Hepatocyte (in vitro differentiated cells): Measurements from ENCODE around the gene SVIL. TPM values are rescaled to one million over a fixed set of nuclear protein-coding genes. Genes with fewer than 3 reads are reported as not detected.

Experiments used
- DNase-seq: peaks from one replicate; pipeline ENCODE4 v3.0.0-alpha.2; 2016; ENCODE audit warnings: low spot score
- H2AFZ ChIP-seq: fragments of 200-600 bp; sonication (generic); 2 replicates; pipeline ENCODE4 v1.6.0; 2016; ENCODE audit warnings: antibody characterized with exemption, mild to moderate bottlenecking
- H3K27ac ChIP-seq: fragments of 200-600 bp; sonication (generic); 2 replicates; pipeline ENCODE4 v1.5.1; 2016; ENCODE audit warnings: mild to moderate bottlenecking
- H3K27me3 ChIP-seq: fragments of 200-600 bp; sonication (generic); 2 replicates; pipeline ENCODE4 v1.6.1; 2016
- H3K36me3 ChIP-seq: fragments of 200-600 bp; sonication (generic); replicated peaks from 2 replicates; pipeline ENCODE4 v1.5.1; 2016; ENCODE audit warnings: low read depth; ENCODE audit not compliant: insufficient read depth
- H3K4me1 ChIP-seq: fragments of 200-600 bp; sonication (generic); 2 replicates; pipeline ENCODE4 v1.5.1; 2016; ENCODE audit warnings: mild to moderate bottlenecking, moderate library complexity; ENCODE audit not compliant: insufficient read depth
- H3K4me2 ChIP-seq: fragments of 200-600 bp; sonication (generic); 2 replicates; pipeline ENCODE4 v1.6.0; 2016
- H3K4me3 ChIP-seq: fragments of 200-600 bp; sonication (generic); 2 replicates; pipeline ENCODE4 v1.5.1; 2016; ENCODE audit warnings: mild to moderate bottlenecking
- H3K79me2 ChIP-seq: fragments of 200-600 bp; sonication (generic); 2 replicates; pipeline ENCODE4 v1.6.0; 2017; ENCODE audit warnings: mild to moderate bottlenecking
- H3K9me2 ChIP-seq: fragments of 200-600 bp; sonication (generic); replicated peaks from 2 replicates; pipeline ENCODE4 v1.6.0; 2017; ENCODE audit warnings: mild to moderate bottlenecking; ENCODE audit not compliant: insufficient read depth
- H3K9me3 ChIP-seq: fragments of 200-600 bp; sonication (generic); 2 replicates; pipeline ENCODE4 v1.5.1; 2016; ENCODE audit warnings: low read depth, mild to moderate bottlenecking
- H4K20me1 ChIP-seq: fragments of 200-600 bp; sonication (generic); 2 replicates; pipeline ENCODE4 v1.6.0; 2016; ENCODE audit warnings: mild to moderate bottlenecking; ENCODE audit not compliant: insufficient read depth, poor library complexity, severe bottlenecking
- CTCF ChIP-seq: fragments of 200-600 bp; sonication (generic); IDR thresholded peaks from 2 replicates; pipeline ENCODE4 v1.5.1; 2016; ENCODE audit warnings: antibody characterized with exemption, mild to moderate bottlenecking; ENCODE audit not compliant: poor library complexity
- EZH2 ChIP-seq: fragments of 200-600 bp; sonication (generic); IDR thresholded peaks from 2 replicates; pipeline ENCODE4 v1.6.1; 2016; ENCODE audit warnings: antibody characterized with exemption, mild to moderate bottlenecking, borderline replicate concordance
- EZH2phosphoT487 ChIP-seq: fragments of 200-600 bp; sonication (generic); IDR thresholded peaks from one replicate; pipeline ENCODE4 v1.6.1; 2018; ENCODE audit warnings: antibody characterized with exemption, mild to moderate bottlenecking, low read depth, moderate library complexity; ENCODE audit not compliant: unreplicated experiment, severe bottlenecking
- WGBS: methylation state at CpG from one replicate; pipeline ENCODE4 v1.1.6; 2016; ENCODE audit warnings: low lambda C conversion rate; ENCODE audit errors: missing lambda C conversion rate; 5-methylcytosine and 5-hydroxymethylcytosine counted together
- polyA plus RNA-seq: library from polyadenylated mRNA; unstranded; fragments of >200 nt; fragmentation: Nextera tagmentation; extraction: Ambion mirVana; gene quantifications from 2 replicates; pipeline ENCODE4 v1.2.1, GENCODE V29; 2016
- total RNA-seq: library from RNA; depleted of rRNA; stranded (reverse); fragments of >200 nt; gene quantifications from 2 replicates; pipeline ENCODE4 v1.2.3, GENCODE V29; 2014

Gene SVIL
- total and polyA plus RNA-seq, 2 experiments from 2014 or later, result 24.3 to 36.5 TPM

GRCh38 chr10:29481906-29482440 lies 152.8 kb downstream of the SVIL start:
- peaks cover 27% of the 10 kb centered on the region for H3K4me1 ChIP-seq
- H3K4me2 ChIP-seq, result no peak overlapping the region
- TF ChIP-seq CTCF (no peak), EZH2 (no peak), EZH2phosphoT487 (no peak)
- no peak overlapping the region for H2AFZ ChIP-seq
- no peaks in the 10 kb centered on the region for H3K9me3 ChIP-seq
- H3K27ac ChIP-seq, result peak overlapping the region; percentile 48
- H3K36me3 ChIP-seq, result no peaks in the 10 kb centered on the region
- no peak for DNase-seq
- no peaks in the 10 kb centered on the region for H3K79me2 ChIP-seq
- H3K9me2 ChIP-seq, result no peaks in the 10 kb centered on the region
- no peaks in the 10 kb centered on the region for H3K27me3 ChIP-seq
- WGBS, result 93% methylated on average over 5 of the region's 5 CpGs
- no peak overlapping the region for H3K4me3 ChIP-seq
- H4K20me1 ChIP-seq, result no peaks in the 10 kb centered on the region

- DNase-seq, result no peak
- Histone ChIP-seq H3K4me2 (no peak overlapping the region), H3K79me2 (no peaks in the 10 kb centered on the region), H3K9me2 (no peaks in the 10 kb centered on the region), H3K4me3 (no peak overlapping the region), H2AFZ (no peak overlapping the region), H3K4me1 (peaks cover 27% of the 10 kb centered on the region), H4K20me1 (no peaks in the 10 kb centered on the region), H3K9me3 (no peaks in the 10 kb centered on the region), H3K36me3 (no peaks in the 10 kb centered on the region), H3K27me3 (no peaks in the 10 kb centered on the region), H3K27ac (no peak overlapping the region)
- 93% methylated on average over 27 of the region's 28 CpGs for WGBS
- no peak for TF ChIP-seq EZH2
- no peak for TF ChIP-seq EZH2phosphoT487
- no peak for TF ChIP-seq CTCF
These were observed 154.5 kb downstream of the SVIL start for GRCh38 chr10:29479981-29480954.

- Histone ChIP-seq H3K4me3 (no peak overlapping the region), H3K4me1 (peaks cover 27% of the 10 kb centered on the region), H3K9me2 (no peaks in the 10 kb centered on the region), H3K9me3 (no peaks in the 10 kb centered on the region), H3K79me2 (no peaks in the 10 kb centered on the region), H4K20me1 (no peaks in the 10 kb centered on the region), H3K27ac (no peak overlapping the region), H3K36me3 (no peaks in the 10 kb centered on the region), H3K27me3 (no peaks in the 10 kb centered on the region), H2AFZ (no peak overlapping the region), H3K4me2 (no peak overlapping the region)
- TF ChIP-seq EZH2phosphoT487, result no peak
- no peak for TF ChIP-seq EZH2
- no peak for TF ChIP-seq CTCF
- DNase-seq, result no peak
- 75% methylated on average over 12 of the region's 12 CpGs for WGBS
These were observed 155.5 kb downstream of the SVIL start for GRCh38 chr10:29479081-29479925.
